Measurements from ENCODE around the gene CDH23. TPM values are rescaled to one million over a fixed set of nuclear protein-coding genes. Genes with fewer than 3 reads are reported as not detected.

The CDH23 gene
- total and polyA plus RNA-seq, 2 of the 8 experiments (the other 6 are each of a cell fraction or from before 2014, with no cell fraction given): 1.9 to 4.9 TPM

- no peak overlapping the region for H2BK20ac ChIP-seq (ENCODE audit: low read length)
Observed at GRCh38 chr10:71747039-71747531, 350.4 kb downstream of the CDH23 start.

More at GRCh38 chr10:71747039-71747531, 350.4 kb downstream of the CDH23 start:
- Histone ChIP-seq H4K91ac (replicated peaks; ENCODE audit: insufficient read length, low read length) (no peak overlapping the region), H3K23ac (ENCODE audit: insufficient read length) (no peak overlapping the region), H3K23me2 (ENCODE audit: low read depth, low read length) (no peaks in the 10 kb centered on the region), H3K18ac (ENCODE audit: extremely low read depth, low read length) (no peak overlapping the region), H3K9ac (replicated peaks in 1 of 4; ENCODE audit: extremely low read depth in 1 of 4, low read depth in 3 of 4, low read length in 3 of 4) (no peak overlapping the region), H4K8ac (ENCODE audit: extremely low read depth, insufficient read depth, low read length) (no peak overlapping the region), H3K4me3 (ENCODE audit: extremely low read depth in 1 of 4, insufficient read depth in 2 of 4, low read depth in 3 of 4, low read length in 4 of 4) (no peak overlapping the region), H3K4ac (replicated peaks; ENCODE audit: insufficient read length, low read depth, low read length) (no peak overlapping the region), H3K27ac (ENCODE audit: low read depth, low read length) (no peak overlapping the region), H2BK5ac (ENCODE audit: low read depth, low read length) (no peak overlapping the region), H3K36me3 (ENCODE audit: control insufficient read depth in 2 of 4, insufficient read depth in 4 of 4, low read length in 3 of 4) (no peaks in the 10 kb centered on the region), H3K14ac (ENCODE audit: insufficient read length) (no peak overlapping the region), H2AK5ac (ENCODE audit: low read depth, low read length) (peak overlapping the region; percentile 9; the same call in 1 of the 2 replicates), H3K4me1 (replicated peaks in 1 of 4; ENCODE audit: control insufficient read depth in 3 of 4, insufficient read depth in 4 of 4, low read length in 3 of 4) (peaks cover 1 to 8% (median 4%) of the 10 kb centered on the region in 4 experiments; a peak in 4 of 7 replicates), H3K9me3 (ENCODE audit: insufficient read depth in 2 of 2, low read depth in 1 of 2, low read length in 1 of 2) (no peaks in the 10 kb centered on the region), H3K56ac (replicated peaks; ENCODE audit: insufficient read length, low read depth, low read length) (no peak overlapping the region), H2BK12ac (ENCODE audit: low read depth, low read length) (no peak overlapping the region), H2BK15ac (ENCODE audit: low read length) (no peak overlapping the region), H3K27me3 (replicated peaks in 1 of 4; ENCODE audit: control insufficient read depth in 3 of 4, extremely low read depth in 1 of 4, insufficient read depth in 3 of 4, low read length in 3 of 4) (0 out of 7 replicates have a peak, but pooled peaks cover 0 to 2% (median 0%) of the 10 kb centered on the region in 4 experiments), H3K79me1 (ENCODE audit: low read depth, low read length) (no peaks in the 10 kb centered on the region), H4K20me1 (replicated peaks in 1 of 2; ENCODE audit: control insufficient read depth in 1 of 2, insufficient read depth in 2 of 2, low read length in 2 of 2) (no peaks in the 10 kb centered on the region), H2AFZ (ENCODE audit: low read length) (no peak overlapping the region), H4K5ac (ENCODE audit: insufficient read length, low read depth, low read length) (no peak overlapping the region), H2BK120ac (replicated peaks; ENCODE audit: low read depth, low read length) (no peak overlapping the region), H3K79me2 (ENCODE audit: control insufficient read depth in 1 of 2, insufficient read depth in 2 of 2, low read length in 2 of 2) (no peaks in the 10 kb centered on the region), H3K4me2 (ENCODE audit: insufficient read depth in 1 of 2, low read depth in 2 of 2, low read length in 2 of 2) (no peak overlapping the region)
- FAIRE-seq (no peak), DNase-seq (ENCODE audit: low read depth in 1 of 2, low spot score in 2 of 2) (no peak)
- ChIA-PET POLR2A (ENCODE audit: partially characterized antibody) (interaction anchor here (0.6 to 1.4 kb wide), 2 partner anchors 27 to 68 kb away, joined by 3 read pairs; partner anchors contain the start of gene C10orf105), CTCF (ENCODE audit: partially characterized antibody) (interaction anchor here (0.6 to 4.1 kb wide), 29 partner anchors 8 to 429 kb away, joined by 3 to 23 read pairs (median 4); partner anchors contain the start of genes SLC29A3 and VSIR)
- no peak for TF ChIP-seq NANOG (IDR thresholded peaks at IDR 0.05; ENCODE audit: insufficient read depth, low read depth, low read length, poor library complexity, severe bottlenecking)
- TF ChIP-seq SIN3A (conservative IDR thresholded peaks at IDR 0.05 in 1 of 2, IDR thresholded peaks at IDR 0.05 in 1 of 2; ENCODE audit: low read depth in 1 of 2, low read length in 2 of 2): no peak
- no peak for TF ChIP-seq HDAC6 (IDR thresholded peaks at IDR 0.05; ENCODE audit: low read depth, low read length)
- TF ChIP-seq ASH2L (IDR thresholded peaks at IDR 0.05; ENCODE audit: low read length): no peak
- TF ChIP-seq NRF1 (IDR thresholded peaks at IDR 0.05; ENCODE audit: low read depth, low read length): no peak
- TF ChIP-seq SIRT6 (IDR thresholded peaks at IDR 0.05; ENCODE audit: low read length): no peak
- no peak for TF ChIP-seq ATF3 (IDR thresholded peaks at IDR 0.05; ENCODE audit: insufficient read depth, low read depth, low read length)
- no peak for TF ChIP-seq CBX5 (IDR thresholded peaks at IDR 0.05; ENCODE audit: low read depth, low read length)
- TF ChIP-seq JUND (IDR thresholded peaks at IDR 0.05; ENCODE audit: low read length): no peak
- no peak for TF ChIP-seq SP1 (IDR thresholded peaks at IDR 0.05; ENCODE audit: low read depth, low read length)
- TF ChIP-seq RXRA (IDR thresholded peaks at IDR 0.05; ENCODE audit: insufficient read depth, low read depth, low read length): no peak
- TF ChIP-seq TCF12 (IDR thresholded peaks at IDR 0.05; ENCODE audit: low read depth, low read length): no peak
- no peak for TF ChIP-seq BRCA1 (IDR thresholded peaks at IDR 0.05; ENCODE audit: low read depth, low read length)
- 84% methylated on average over 2 of the region's 2 CpGs; no CpG with 5 or more reads in 1 of the 2 experiments for WGBS, 2 experiments (ENCODE audit: extremely low coverage in 1 of 2, insufficient coverage in 1 of 2, insufficient read length in 1 of 2, insufficient replicate concordance in 2 of 2, low coverage in 1 of 2, low lambda C conversion rate in 2 of 2, missing lambda C conversion rate in 1 of 2)
